Aorta (tissue), 5 donors: Measurements from ENCODE around the gene SEC14L5. TPM values are rescaled to one million over a fixed set of nuclear protein-coding genes. Genes with fewer than 3 reads are reported as not detected.
A peak's percentile ranks its signal among the peaks of the same experiment; 100 is the strongest.
"Not testable (repeated sequence)": the region's sequence is repeated elsewhere in the genome, so short reads cannot be mapped to it uniquely, and the experiment has no call there.

ENCODE experiments used
- ATAC-seq: fragments of 200-7000 bp; cut with Tn5 transposase; one replicate; pipeline ENCODE4 v1.9.1; 2022; ENCODE audit warnings: moderate library complexity; ENCODE audit not compliant: low FRiP score
- DNase-seq, 2 donors: peaks; one replicate each; pipeline ENCODE4 v3.0.0-alpha.2; 2020
- H3K27ac ChIP-seq, 2 donors: one replicate each; pipeline ENCODE4 v1.5.1; 2013; ENCODE audit warnings: low read length in 2 of 2, mild to moderate bottlenecking in 2 of 2, moderate library complexity in 2 of 2, control low read depth in 1 of 2, inconsistent platforms in 1 of 2, low read depth in 1 of 2
- H3K27me3 ChIP-seq, 2 donors: one replicate each; pipeline ENCODE4 v1.6.1; 2013; ENCODE audit warnings: control low read depth in 1 of 2, low read length in 1 of 2, mild to moderate bottlenecking in 1 of 2, moderate library complexity in 1 of 2; ENCODE audit not compliant: insufficient read depth in 2 of 2, control insufficient read depth in 1 of 2
- H3K36me3 ChIP-seq, 2 donors: one replicate each; pipeline ENCODE4 v1.6.1; 2013; ENCODE audit warnings: control low read depth in 1 of 2, low read length in 1 of 2, mild to moderate bottlenecking in 1 of 2; ENCODE audit not compliant: insufficient read depth in 2 of 2, control insufficient read depth in 1 of 2
- H3K4me1 ChIP-seq, 2 donors: one replicate each; pipeline ENCODE4 v1.6.1; 2013; ENCODE audit warnings: low read length in 2 of 2, control low read depth in 1 of 2, mild to moderate bottlenecking in 1 of 2, moderate library complexity in 1 of 2; ENCODE audit not compliant: insufficient read depth in 2 of 2, control insufficient read depth in 1 of 2
- H3K4me3 ChIP-seq, 2 donors: one replicate each; pipeline ENCODE4 v1.5.1; 2013; ENCODE audit warnings: low read length in 2 of 2, control low read depth in 1 of 2, mild to moderate bottlenecking in 1 of 2
- H3K9me3 ChIP-seq: one replicate; pipeline ENCODE4 v1.6.1; 2013; ENCODE audit warnings: mild to moderate bottlenecking, low read length; ENCODE audit not compliant: control insufficient read depth
- WGBS, 2 donors: extraction: QIAGEN DNeasy Blood & Tissue Kit; methylation state at CpG; one replicate each; pipeline ENCODE4 v1.1.7; 2013; 5-methylcytosine and 5-hydroxymethylcytosine counted together
- intact Hi-C, 2 donors: fragments of 100-400 bp; cut with DNase I; formaldehyde crosslinking; loops; one replicate each; pipeline versions ENCODE4 v1.14.2 to v1.15.0; 2022
- polyA plus RNA-seq, 2 donors: library from polyadenylated mRNA; stranded (reverse); fragments of 200-250 nt; gene quantifications; one replicate each; pipeline ENCODE4 v1.2.3, GENCODE V29; 2013
- total RNA-seq, 2 donors: library from RNA; stranded (reverse); fragmentation: NEBNext Ultra II Directional; extraction: Animal tissue kit (Norgen Biotek cat#: 25700); gene quantifications; one replicate each; pipeline ENCODE4 v1.2.1, GENCODE V29; 2021
- donor health status: healthy with polysubstance abuse.
- donor health status: Bipolar disorder and iron deficiency.
- donor health status: DM: no; HTN: no; CAD: no.
- donor health status: DM: no; HTN: no; CAD: no.
- donor health status: DM: yes; HTN: yes; CAD: no.

The SEC14L5 gene
- total and polyA plus RNA-seq, 4 donors, result 0.26 to 0.90 (median 0.29) TPM; not detected in 1

DNA sequence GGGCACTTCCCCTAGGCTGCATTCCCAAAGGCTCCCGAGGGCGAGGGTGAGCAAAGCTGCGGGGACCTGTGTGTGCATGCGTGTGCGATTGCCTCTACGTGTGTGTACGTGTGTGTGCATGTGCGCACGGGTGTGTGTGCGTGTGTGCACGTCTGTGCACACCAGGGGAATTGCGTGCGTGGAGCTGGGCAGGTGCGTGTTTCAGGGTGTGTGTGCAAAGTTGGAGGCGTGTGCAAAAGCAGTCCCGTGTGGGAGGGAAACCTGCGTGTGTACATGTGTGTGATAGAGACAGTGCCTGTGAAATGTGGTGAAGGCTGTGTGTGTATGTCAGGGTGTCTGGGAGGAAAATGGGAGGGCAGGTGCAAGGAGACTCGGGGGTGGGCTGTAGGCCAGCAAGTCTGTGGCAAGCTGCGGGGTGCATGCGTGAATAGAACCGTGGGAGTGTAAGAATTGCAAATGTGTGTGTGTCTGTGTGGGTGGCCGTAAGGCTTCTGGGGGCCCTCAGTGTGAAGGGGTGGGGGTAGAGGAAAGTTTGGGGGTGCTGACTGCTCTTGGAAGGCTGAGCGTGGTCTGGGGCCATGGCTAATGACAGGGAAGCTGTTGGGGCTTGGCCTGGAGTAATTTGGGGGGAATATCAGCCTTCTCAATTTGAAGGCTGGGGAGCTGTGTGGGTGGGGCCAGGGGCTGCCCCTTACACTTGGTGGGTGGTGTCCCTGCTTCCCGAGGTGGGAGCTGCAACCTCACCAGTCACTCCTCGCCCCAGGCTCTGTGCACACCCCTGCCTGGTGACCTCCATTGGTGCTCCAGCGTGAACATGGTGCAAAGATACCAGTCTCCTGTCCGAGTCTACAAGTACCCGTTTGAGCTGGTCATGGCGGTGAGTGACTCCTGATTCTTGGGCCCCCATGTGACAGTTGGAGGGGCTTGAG, 644 bp downstream of the SEC14L5 start:
- DNase-seq (no peak), ATAC-seq (no peak)
- WGBS, 2 donors, result 38 to 42% methylated on average over 29 of the region's 29 CpGs
- Histone ChIP-seq H3K27me3 (no peaks in the 10 kb centered on the region), H3K9me3 (no peaks in the 10 kb centered on the region), H3K36me3 (no peaks in the 10 kb centered on the region), H3K27ac (no peak overlapping the region), H3K4me1 (no peaks in the 10 kb centered on the region), H3K4me3 (peak overlapping the region in 1 of 2 donors; percentile 22)
- intact Hi-C loops, result loop anchor here in 1 of 2 donors (5.0 to 10.0 kb wide), 2 partner anchors 266 to 454 kb away; partner anchors contain the start of gene NUDT16L1

DNA sequence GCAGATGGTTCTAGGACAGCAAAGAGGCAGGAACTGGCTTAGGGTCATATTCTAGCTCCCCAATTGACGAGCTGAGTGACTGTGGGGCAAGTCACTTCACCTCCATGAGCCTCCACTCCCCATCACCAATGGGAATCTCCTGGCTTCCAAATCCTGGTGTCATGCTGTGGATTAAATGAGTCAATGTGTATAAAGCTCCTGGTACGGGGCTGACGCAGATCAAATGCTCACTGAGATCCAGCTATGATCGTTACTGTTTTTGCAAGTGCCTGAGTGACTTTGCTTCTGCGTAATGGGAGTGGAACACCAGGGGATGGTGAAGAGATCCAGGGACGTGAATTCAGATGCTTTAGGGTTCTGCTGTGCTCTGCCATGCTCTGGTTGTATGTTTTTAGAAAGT, 2.4 kb downstream of the SEC14L5 start:
- Histone ChIP-seq H3K9me3 (no peaks in the 10 kb centered on the region), H3K27me3 (no peaks in the 10 kb centered on the region), H3K4me3 (no peak overlapping the region), H3K36me3 (no peaks in the 10 kb centered on the region), H3K27ac (no peak overlapping the region), H3K4me1 (no peaks in the 10 kb centered on the region)
- DNase-seq (no peak), ATAC-seq (no peak)
- WGBS, 2 donors, result 74 to 76% methylated on average over 6 of the region's 6 CpGs
- intact Hi-C loops, result no loop called here

DNA sequence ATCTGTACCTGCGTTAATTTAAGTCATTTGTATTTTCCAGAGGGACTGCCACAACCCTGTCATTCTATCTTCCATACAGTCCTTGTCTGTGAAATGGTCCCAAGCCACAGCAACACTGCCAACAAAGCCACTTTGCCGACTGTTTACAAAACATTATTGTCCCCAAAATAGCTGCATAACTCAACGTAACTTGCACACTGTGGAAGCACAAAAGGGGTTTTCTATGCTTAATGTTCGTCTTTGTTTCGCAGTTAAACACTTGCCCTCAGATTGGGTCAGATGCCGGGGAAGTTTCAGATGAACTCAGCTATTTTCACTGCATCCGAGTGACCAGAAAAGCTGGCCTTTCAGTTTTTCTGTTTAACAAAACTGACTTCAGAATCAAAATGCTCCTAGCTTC, 4.6 kb downstream of the SEC14L5 start:
- no peaks in the 10 kb centered on the region for H3K27me3 ChIP-seq
- H3K9me3 ChIP-seq, result no peaks in the 10 kb centered on the region
- intact Hi-C loops, result no loop called here
- H3K4me1 ChIP-seq, result no peaks in the 10 kb centered on the region
- H3K27ac ChIP-seq, result no peak overlapping the region
- H3K36me3 ChIP-seq, result no peaks in the 10 kb centered on the region
- H3K4me3 ChIP-seq, result no peak overlapping the region
- 46 to 61% methylated on average over 7 of the region's 7 CpGs for WGBS, 2 donors
- DNase-seq, result no peak
- ATAC-seq, result no peak

DNA sequence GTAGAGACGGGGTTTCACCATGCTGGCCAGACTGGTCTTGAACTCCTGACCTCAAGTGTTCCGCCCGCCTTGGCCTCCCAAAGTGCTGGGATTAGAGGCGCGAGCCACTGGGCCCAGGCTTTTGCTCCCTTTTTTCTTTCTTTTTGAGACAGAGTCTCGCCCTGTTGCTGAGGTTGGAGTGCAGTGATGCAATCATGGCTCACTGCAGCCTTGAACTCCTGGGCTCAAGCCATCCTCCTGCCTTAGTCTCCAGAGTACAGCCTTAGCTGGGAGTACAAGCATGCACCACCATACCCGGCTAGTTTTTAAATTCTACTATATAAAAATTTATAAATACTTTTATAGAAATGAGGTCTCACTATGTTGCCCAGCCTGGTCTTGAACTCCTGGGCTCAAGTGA, 5.4 kb downstream of the SEC14L5 start:
- H3K9me3 ChIP-seq, intact Hi-C loops, ATAC-seq, H3K4me3 ChIP-seq, H3K36me3 ChIP-seq, H3K27me3 ChIP-seq, H3K27ac ChIP-seq, H3K4me1 ChIP-seq: not testable (repeated sequence)
- peak in 1 of 2 donors; percentile 1 for DNase-seq
- WGBS, 2 donors, result 74 to 75% methylated on average over 7 of the region's 7 CpGs

DNA sequence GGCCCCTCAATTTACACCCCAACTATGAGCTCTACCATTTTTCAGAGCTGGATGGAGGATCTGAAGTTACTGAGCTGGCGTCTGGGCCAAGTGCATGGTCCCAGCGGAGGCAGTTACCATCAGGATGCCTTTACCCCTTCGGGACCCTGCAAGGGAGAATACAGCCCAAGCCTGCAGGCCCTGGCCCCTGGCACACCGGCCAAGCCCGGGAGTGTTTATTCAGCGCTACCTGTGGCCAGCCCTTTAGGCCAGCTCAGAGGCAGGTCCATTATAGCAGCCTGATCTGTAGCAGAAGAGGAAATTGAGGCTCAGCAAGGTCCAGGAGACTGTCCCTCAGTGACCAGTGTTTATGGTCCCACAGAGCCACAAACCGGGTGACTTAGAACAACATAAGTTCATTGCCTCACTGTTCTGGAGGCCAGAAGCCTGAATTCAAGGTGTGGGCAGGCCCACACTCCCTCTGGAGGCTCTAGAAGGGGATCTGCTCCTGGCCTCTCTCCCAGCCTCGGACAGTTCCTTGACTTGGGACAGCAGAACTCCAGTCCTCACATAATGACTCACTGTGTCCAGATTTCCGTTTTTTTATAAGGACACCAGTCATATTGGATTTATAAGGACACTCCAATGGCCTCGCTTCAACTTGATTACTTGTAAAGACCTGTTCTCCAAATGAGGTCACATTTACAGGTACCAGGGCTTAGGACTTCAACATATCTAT, 8.8 kb downstream of the SEC14L5 start:
- Histone ChIP-seq H3K4me1 (no peaks in the 10 kb centered on the region), H3K27me3 (no peaks in the 10 kb centered on the region), H3K36me3 (no peaks in the 10 kb centered on the region), H3K9me3 (no peaks in the 10 kb centered on the region), H3K27ac (no peak overlapping the region), H3K4me3 (no peak overlapping the region)
- ATAC-seq (peak; percentile 29), DNase-seq (peak in 1 of 2 donors; percentile 40)
- intact Hi-C loops, result no loop called here
- 72 to 77% methylated on average over 10 of the region's 10 CpGs for WGBS, 2 donors

DNA sequence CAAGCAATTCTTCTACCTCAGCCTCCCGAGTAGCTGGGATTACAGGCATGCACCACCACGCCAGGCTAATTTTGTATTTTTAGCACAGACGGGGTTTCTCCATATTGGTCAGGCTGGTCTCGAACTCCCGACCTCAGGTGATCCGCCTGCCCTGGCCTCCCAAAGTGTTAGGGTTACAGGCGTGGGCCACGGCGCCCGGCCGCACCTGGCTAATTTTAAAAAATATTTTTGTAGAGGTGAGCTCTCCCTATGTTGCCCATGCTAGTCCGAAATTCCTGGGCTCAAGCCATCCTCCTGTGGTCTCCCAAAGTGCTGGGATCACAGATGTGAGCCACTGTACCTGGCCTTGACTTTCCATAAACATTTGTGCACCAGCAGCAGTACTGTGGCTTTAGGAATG, 10.1 kb downstream of the SEC14L5 start:
- H3K27ac ChIP-seq, H3K9me3 ChIP-seq, H3K27me3 ChIP-seq, H3K4me1 ChIP-seq, ATAC-seq, H3K4me3 ChIP-seq, H3K36me3 ChIP-seq, intact Hi-C loops: not testable (repeated sequence)
- DNase-seq, result peak in 1 of 2 donors; percentile 17
- WGBS, 2 donors, result 80 to 91% methylated on average over 12 of the region's 12 CpGs

DNA sequence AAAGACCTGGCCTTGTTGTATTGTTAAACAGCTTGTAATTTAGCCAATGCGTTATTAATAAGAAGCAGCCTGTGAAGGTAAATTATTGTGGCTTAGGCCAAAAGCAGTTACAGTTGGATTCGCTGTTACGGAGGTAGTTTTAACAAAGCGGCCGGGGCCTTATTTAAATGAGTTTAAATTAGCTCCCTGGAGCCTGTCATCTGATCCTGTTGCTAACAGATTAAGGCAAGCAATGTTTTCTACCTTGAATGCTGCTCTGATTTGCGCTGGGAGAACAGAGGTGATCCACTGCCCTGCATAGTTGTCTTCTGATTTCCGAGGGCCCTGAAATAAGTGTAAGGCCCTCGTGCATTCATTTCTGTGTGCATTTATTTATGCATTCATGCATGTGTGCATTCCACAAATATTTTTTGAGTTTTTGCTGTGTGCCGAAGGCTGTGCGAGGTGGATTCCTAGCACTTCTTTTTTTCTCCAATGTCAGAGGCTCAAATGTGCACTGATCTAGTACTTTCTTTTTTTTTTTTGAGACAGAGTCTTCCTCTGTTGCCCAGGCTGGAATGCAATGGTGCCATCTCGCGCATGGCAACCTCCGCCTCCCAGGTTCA, 10.9 kb downstream of the SEC14L5 start:
- Histone ChIP-seq H3K9me3 (peaks cover 2% of the 10 kb centered on the region), H3K27ac (no peak overlapping the region), H3K4me3 (no peak overlapping the region), H3K36me3 (no peaks in the 10 kb centered on the region), H3K27me3 (no peaks in the 10 kb centered on the region), H3K4me1 (no peaks in the 10 kb centered on the region)
- WGBS, 2 donors, result 61 to 62% methylated on average over 13 of the region's 13 CpGs
- peak in 1 of 2 donors; percentile 15 for DNase-seq
- no peak for ATAC-seq
- intact Hi-C loops, result no loop called here

DNA sequence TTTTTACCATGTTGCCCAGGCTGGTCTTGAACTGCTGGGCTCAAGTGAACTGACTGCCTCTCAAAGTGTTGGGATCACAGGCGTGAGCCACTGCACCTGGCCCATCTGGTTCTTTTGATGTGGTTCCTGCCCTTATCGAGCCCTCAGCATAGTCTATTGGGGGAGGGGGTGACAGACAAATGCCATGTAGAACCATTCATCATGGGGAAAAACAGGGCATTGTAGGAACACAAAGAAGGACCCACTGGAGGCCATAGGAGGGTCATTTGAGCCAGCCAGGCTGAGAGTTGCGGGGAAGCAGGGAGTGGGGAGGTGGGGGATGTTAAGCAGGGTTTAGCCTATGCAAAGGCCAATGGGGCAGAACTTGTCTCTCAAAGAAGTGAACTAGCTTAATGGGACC, 11.9 kb downstream of the SEC14L5 start:
- no peaks in the 10 kb centered on the region for H3K4me1 ChIP-seq
- H3K27ac ChIP-seq, result no peak overlapping the region
- WGBS, 2 donors, result 60% methylated on average over 3 of the region's 3 CpGs
- ATAC-seq (no peak), DNase-seq (no peak)
- H3K27me3 ChIP-seq, result no peaks in the 10 kb centered on the region
- intact Hi-C loops, result no loop called here
- H3K36me3 ChIP-seq, result no peaks in the 10 kb centered on the region
- no peak overlapping the region for H3K4me3 ChIP-seq
- peaks cover 2% of the 10 kb centered on the region for H3K9me3 ChIP-seq
